ENCODE measurements around the gene ANKRD13A. TPM values are rescaled to one million over a fixed set of nuclear protein-coding genes. Genes with fewer than 3 reads are reported as not detected.

Gene ANKRD13A
- total and polyA plus RNA-seq, 2 of the 8 experiments (the other 6 are each of a cell fraction or from before 2014, with no cell fraction given), result 16.8 to 21.4 TPM

DNA sequence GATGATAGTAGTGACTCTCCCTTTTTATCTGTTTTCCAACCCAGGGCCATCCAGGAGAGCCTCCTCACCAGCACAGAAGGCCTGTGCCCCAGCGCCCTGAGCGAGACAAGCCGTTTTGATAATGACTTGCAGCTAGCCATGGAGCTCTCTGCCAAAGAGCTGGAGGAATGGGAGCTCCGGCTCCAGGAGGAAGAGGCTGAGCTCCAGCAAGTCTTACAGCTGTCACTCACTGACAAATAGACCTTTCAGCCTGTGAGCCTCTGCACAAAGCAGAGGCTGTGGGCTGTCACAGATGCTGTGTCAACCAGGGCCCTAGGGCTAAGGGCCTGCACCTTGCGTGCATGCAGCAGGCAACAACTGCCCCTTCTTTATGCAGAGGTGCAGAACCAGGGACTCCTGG is 38.1 kb downstream of the ANKRD13A start:
- no peak for TF ChIP-seq ZNF274 (IDR thresholded peaks at IDR 0.05; ENCODE audit: borderline replicate concordance, extremely low read depth, low read length)
- TF ChIP-seq, protein P1, sequence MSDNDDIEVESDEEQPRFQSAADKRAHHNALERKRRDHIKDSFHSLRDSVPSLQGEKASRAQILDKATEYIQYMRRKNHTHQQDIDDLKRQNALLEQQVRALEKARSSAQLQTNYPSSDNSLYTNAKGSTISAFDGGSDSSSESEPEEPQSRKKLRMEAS (IDR thresholded peaks at IDR 0.05), result no peak
- no peak for TF ChIP-seq EZH2 (IDR thresholded peaks at IDR 0.05; ENCODE audit: low read depth, low read length, severe bottlenecking)
- no peak for TF ChIP-seq KDM5A (IDR thresholded peaks at IDR 0.05; ENCODE audit: low read length)
- no peak overlapping the region for H2BK12ac ChIP-seq (ENCODE audit: low read depth, low read length)
- WGBS, 2 experiments (ENCODE audit: extremely low coverage in 1 of 2, insufficient coverage in 1 of 2, insufficient read length in 1 of 2, insufficient replicate concordance in 2 of 2, low coverage in 1 of 2, low lambda C conversion rate in 2 of 2, missing lambda C conversion rate in 1 of 2), result 100% methylated on average over 5 of the region's 5 CpGs; no CpG with 5 or more reads in 1 of the 2 experiments
- H2BK5ac ChIP-seq (ENCODE audit: low read depth, low read length), result no peak overlapping the region
- no peak overlapping the region for H3K18ac ChIP-seq (ENCODE audit: extremely low read depth, low read length)
- H3K27ac ChIP-seq (ENCODE audit: low read depth, low read length), result no peak overlapping the region
- ChIA-PET CTCF (ENCODE audit: partially characterized antibody) (interaction anchor here (0.6 to 1.4 kb wide), 2 partner anchors 13 to 150 kb away, joined by 3 to 6 read pairs; no protein-coding TSS in a partner anchor), POLR2A (ENCODE audit: partially characterized antibody) (no interaction called here)
- no peaks in the 10 kb centered on the region for H3K79me1 ChIP-seq (ENCODE audit: low read depth, low read length)
- peaks cover 0 to 2% (median 0%) of the 10 kb centered on the region in 4 experiments; a peak in 1 of 7 replicates for H3K4me1 ChIP-seq (replicated peaks in 1 of 4; ENCODE audit: control insufficient read depth in 3 of 4, insufficient read depth in 4 of 4, low read length in 3 of 4)
- H3K36me3 ChIP-seq (ENCODE audit: control insufficient read depth in 2 of 4, insufficient read depth in 4 of 4, low read length in 3 of 4), result peaks cover 0 to 11% (median 3%) of the 10 kb centered on the region in 4 experiments; a peak in 2 of 8 replicates
- H2BK120ac ChIP-seq (replicated peaks; ENCODE audit: low read depth, low read length), result no peak overlapping the region
- H3K9ac ChIP-seq (replicated peaks in 1 of 4; ENCODE audit: extremely low read depth in 1 of 4, low read depth in 3 of 4, low read length in 3 of 4), result no peak overlapping the region
- H3K56ac ChIP-seq (replicated peaks; ENCODE audit: insufficient read length, low read depth, low read length), result no peak overlapping the region
- H2BK15ac ChIP-seq (ENCODE audit: low read length), result no peak overlapping the region
- no peak overlapping the region for H2AFZ ChIP-seq (ENCODE audit: low read length)
- H3K23me2 ChIP-seq (ENCODE audit: low read depth, low read length), result no peaks in the 10 kb centered on the region
- no peak overlapping the region for H3K4me3 ChIP-seq (ENCODE audit: extremely low read depth in 1 of 4, insufficient read depth in 2 of 4, low read depth in 3 of 4, low read length in 4 of 4)
- H3K4me2 ChIP-seq (ENCODE audit: insufficient read depth in 1 of 2, low read depth in 2 of 2, low read length in 2 of 2), result no peak overlapping the region
- H4K91ac ChIP-seq (replicated peaks; ENCODE audit: insufficient read length, low read length), result no peak overlapping the region
- H4K8ac ChIP-seq (ENCODE audit: extremely low read depth, insufficient read depth, low read length), result no peak overlapping the region
- H3K14ac ChIP-seq (ENCODE audit: insufficient read length), result no peak overlapping the region
- H3K4ac ChIP-seq (replicated peaks; ENCODE audit: insufficient read length, low read depth, low read length), result no peak overlapping the region
- peaks cover 0 to 6% of the 10 kb centered on the region in 2 experiments for H4K20me1 ChIP-seq (replicated peaks in 1 of 2; ENCODE audit: control insufficient read depth in 1 of 2, insufficient read depth in 2 of 2, low read length in 2 of 2)
- no peaks in the 10 kb centered on the region for H3K27me3 ChIP-seq (replicated peaks in 1 of 4; ENCODE audit: control insufficient read depth in 3 of 4, extremely low read depth in 1 of 4, insufficient read depth in 3 of 4, low read length in 3 of 4)
- no peak overlapping the region for H2AK5ac ChIP-seq (ENCODE audit: low read depth, low read length)
- H3K79me2 ChIP-seq (ENCODE audit: control insufficient read depth in 1 of 2, insufficient read depth in 2 of 2, low read length in 2 of 2), result no peaks in the 10 kb centered on the region
- H3K23ac ChIP-seq (ENCODE audit: insufficient read length), result no peak overlapping the region
- H4K5ac ChIP-seq (ENCODE audit: insufficient read length, low read depth, low read length), result no peak overlapping the region
- no peaks in the 10 kb centered on the region for H3K9me3 ChIP-seq (ENCODE audit: insufficient read depth in 2 of 2, low read depth in 1 of 2, low read length in 1 of 2)
- no peak for FAIRE-seq
- no peak overlapping the region for H2BK20ac ChIP-seq (ENCODE audit: low read length)
- DNase-seq (ENCODE audit: low read depth in 1 of 2, low spot score in 2 of 2), result no peak

Data from H1 (cell line).